Mucosa of descending colon (tissue), 3 donors: ENCODE measurements around the gene HS6ST3. TPM values are rescaled to one million over a fixed set of nuclear protein-coding genes. Genes with fewer than 3 reads are reported as not detected.

Experiments
- ATAC-seq: fragments of 200-7000 bp; cut with Tn5 transposase; one replicate; pipeline ENCODE4 v1.9.1; 2020; ENCODE audit warnings: mild to moderate bottlenecking, moderate library complexity
- DNase-seq, 3 donors: peaks; one replicate each; pipeline ENCODE4 v3.0.0-alpha.2; 2020
- H3K36me3 ChIP-seq: fragments of 200-600 bp; one replicate; pipeline ENCODE4 v1.8.0; 2021; ENCODE audit warnings: low read depth, mild to moderate bottlenecking
- H3K4me1 ChIP-seq: fragments of 200-600 bp; one replicate; pipeline ENCODE4 v1.8.0; 2021; ENCODE audit warnings: low read depth, mild to moderate bottlenecking
- H3K4me3 ChIP-seq: fragments of 200-600 bp; one replicate; pipeline ENCODE4 v1.8.0; 2021; ENCODE audit warnings: mild to moderate bottlenecking
- H3K9me3 ChIP-seq: fragments of 200-600 bp; one replicate; pipeline ENCODE4 v1.8.0; 2021; ENCODE audit warnings: mild to moderate bottlenecking
- CTCF ChIP-seq: fragments of 200-600 bp; IDR thresholded peaks from one replicate; pipeline ENCODE4 v1.8.0; 2022; ENCODE audit warnings: antibody characterized with exemption, mild to moderate bottlenecking
- intact Hi-C, 2 donors: fragments of 100-400 bp; cut with DNase I in 1 of 2; cut with micrococcal nuclease in 1 of 2; formaldehyde crosslinking; loops; one replicate each; pipeline versions ENCODE4 v1.11.0 to v1.11.1; 2022; cut with DNase I, micrococcal nuclease
- total RNA-seq, 3 donors: library from RNA; stranded (reverse); fragmentation: NEBNext Ultra II Directional in 2 of 3; extraction: Animal tissue kit (Norgen Biotek cat#: 25700) in 2 of 3; gene quantifications; one replicate each; pipeline versions ENCODE4 v1.2.1 to v1.2.4, GENCODE V29; 2021 to 2023
- donor health status: DM: no; HTN: no; CAD: no; lungs with moderate emphysema.
- donor health status: DM: no; HTN: no; CAD: no.
- donor health status: DM: no; HTN: yes; CAD: no.

The HS6ST3 gene
- total RNA-seq, 3 donors from 2014 or later = 0.14 to 0.89 TPM; not detected in 1

- intact Hi-C loops = no loop called here
- no peaks in the 10 kb centered on the region for H3K9me3 ChIP-seq
- ATAC-seq = no peak
- H3K4me1 ChIP-seq = no peaks in the 10 kb centered on the region
- no peak for DNase-seq
- TF ChIP-seq CTCF = no peak
- H3K4me3 ChIP-seq = no peak overlapping the region
- H3K36me3 ChIP-seq = no peaks in the 10 kb centered on the region
These were observed 69.8 kb downstream of the HS6ST3 start for GRCh38 chr13:96159725-96160124.

DNA sequence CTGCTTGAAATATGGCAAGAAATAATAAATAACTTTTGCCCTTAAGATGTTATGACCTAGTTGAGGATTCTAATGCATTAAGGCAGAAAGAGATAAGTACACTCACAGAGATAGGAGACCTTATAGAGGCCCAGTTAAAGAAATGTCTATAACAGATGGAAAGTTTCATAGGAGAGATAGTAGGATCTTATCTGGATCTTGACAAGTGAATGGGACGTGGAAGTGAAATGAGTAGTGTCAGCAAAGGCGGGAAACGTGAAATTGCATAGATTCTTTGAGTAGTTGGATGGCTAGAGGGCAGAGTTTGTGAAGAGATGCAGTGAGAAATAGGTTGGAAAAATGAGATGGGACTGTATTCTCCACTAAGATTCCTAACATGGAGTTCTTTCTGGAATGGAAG lies 71.2 kb downstream of the HS6ST3 start:
- Histone ChIP-seq H3K9me3 (no peaks in the 10 kb centered on the region), H3K4me1 (no peaks in the 10 kb centered on the region), H3K4me3 (no peak overlapping the region), H3K36me3 (no peaks in the 10 kb centered on the region)
- DNase-seq = no peak
- no peak for ATAC-seq
- intact Hi-C loops = no loop called here
- no peak for TF ChIP-seq CTCF

DNA sequence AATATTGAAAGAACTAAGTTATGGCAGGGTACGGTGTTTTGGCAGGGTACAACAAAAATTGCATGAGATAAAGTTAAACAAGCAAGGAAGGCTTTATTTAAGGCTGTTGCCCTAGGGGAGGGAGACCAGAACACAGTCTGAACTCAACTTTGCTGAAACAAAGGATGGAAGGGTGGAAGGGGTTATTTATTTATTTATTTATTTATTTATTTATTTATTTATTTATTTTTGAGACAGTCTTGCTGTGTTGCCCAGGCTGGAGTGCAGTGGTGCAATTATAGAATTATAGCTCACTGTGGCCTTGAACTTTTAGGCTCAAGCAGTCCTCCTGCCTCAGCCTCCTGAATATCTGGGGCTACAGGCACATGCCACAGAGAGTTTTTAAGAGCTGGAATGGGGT lies 75.9 kb downstream of the HS6ST3 start:
- H3K9me3 ChIP-seq = no peaks in the 10 kb centered on the region
- intact Hi-C loops = no loop called here
- H3K4me1 ChIP-seq = no peaks in the 10 kb centered on the region
- DNase-seq (no peak), ATAC-seq (no peak)
- TF ChIP-seq CTCF = no peak
- H3K36me3 ChIP-seq = no peaks in the 10 kb centered on the region
- no peak overlapping the region for H3K4me3 ChIP-seq

- TF ChIP-seq CTCF = no peak
- Histone ChIP-seq H3K4me1 (no peaks in the 10 kb centered on the region), H3K4me3 (no peak overlapping the region), H3K9me3 (no peaks in the 10 kb centered on the region), H3K36me3 (no peaks in the 10 kb centered on the region)
- no peak for DNase-seq
- ATAC-seq = no peak
- intact Hi-C loops = no loop called here
These were observed 82.2 kb downstream of the HS6ST3 start for GRCh38 chr13:96172066-96172465.

GRCh38 chr13:96178759-96179158 lies 88.9 kb downstream of the HS6ST3 start:
- no peak overlapping the region for H3K4me3 ChIP-seq
- intact Hi-C loops = no loop called here
- ATAC-seq (no peak), DNase-seq (no peak)
- no peak for TF ChIP-seq CTCF
- H3K4me1 ChIP-seq = no peaks in the 10 kb centered on the region
- H3K36me3 ChIP-seq = no peaks in the 10 kb centered on the region
- no peaks in the 10 kb centered on the region for H3K9me3 ChIP-seq

DNA sequence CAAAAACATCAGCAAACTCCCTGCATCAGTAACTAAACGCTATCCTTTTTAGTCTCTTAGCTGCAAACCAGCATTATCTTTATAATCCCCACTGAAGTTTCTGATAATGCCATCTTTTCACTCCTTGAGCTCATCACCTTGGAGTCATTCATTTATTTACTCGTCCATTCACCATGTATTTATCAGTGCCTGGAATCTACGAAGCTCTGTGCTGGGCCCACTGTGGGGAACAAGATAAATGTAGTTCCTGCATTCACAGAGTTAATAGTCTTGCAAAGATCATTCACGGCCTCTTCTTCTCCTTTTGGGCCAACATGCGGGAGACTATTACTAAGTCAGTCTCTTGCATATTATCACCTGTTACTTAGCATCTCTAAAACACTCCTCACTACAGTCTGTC lies 89.4 kb downstream of the HS6ST3 start:
- Histone ChIP-seq H3K9me3 (no peaks in the 10 kb centered on the region), H3K4me3 (no peak overlapping the region), H3K4me1 (no peaks in the 10 kb centered on the region), H3K36me3 (no peaks in the 10 kb centered on the region)
- no peak for TF ChIP-seq CTCF
- ATAC-seq (no peak), DNase-seq (no peak)
- intact Hi-C loops = no loop called here
